ENCODE measurements around the gene SESN1.

Gene SESN1

GRCh38 chr6:109008537-109009235 is 86.0 kb downstream of the SESN1 start:
- Histone ChIP-seq H3K36me3 (replicated peaks) (no peaks in the 10 kb centered on the region), H3K4me1 (peaks cover 22% of the 10 kb centered on the region), H3K9me3 (no peaks in the 10 kb centered on the region), H3K4me3 (peak overlapping the region; percentile 65), H3K27me3 (ENCODE audit: low read depth) (no peaks in the 10 kb centered on the region)
- in situ Hi-C loops (cut with MboI; ENCODE audit: low sequenced_read_pairs) = no loop called here
- peak; percentile 68 to 74 for DNase-seq (ENCODE audit: low spot score in 2 of 2)

- Histone ChIP-seq H3K4me1 (peaks cover 16% of the 10 kb centered on the region), H3K36me3 (replicated peaks) (no peaks in the 10 kb centered on the region), H3K9me3 (no peaks in the 10 kb centered on the region), H3K4me3 (no peak overlapping the region), H3K27me3 (ENCODE audit: low read depth) (no peaks in the 10 kb centered on the region)
- in situ Hi-C loops (cut with MboI; ENCODE audit: low sequenced_read_pairs) = no loop called here
- no peak for DNase-seq (ENCODE audit: low spot score in 2 of 2)
These were observed 86.6 kb downstream of the SESN1 start for GRCh38 chr6:109008054-109008453.

GRCh38 chr6:109007521-109007920 is 87.1 kb downstream of the SESN1 start:
- no peak for DNase-seq (ENCODE audit: low spot score in 2 of 2)

GRCh38 chr6:109006818-109007217 is 87.8 kb downstream of the SESN1 start:
- in situ Hi-C loops (cut with MboI; ENCODE audit: low sequenced_read_pairs) = no loop called here
- Histone ChIP-seq H3K9me3 (no peaks in the 10 kb centered on the region), H3K4me1 (peaks cover 14% of the 10 kb centered on the region), H3K4me3 (no peak overlapping the region), H3K27me3 (ENCODE audit: low read depth) (no peaks in the 10 kb centered on the region), H3K36me3 (replicated peaks) (no peaks in the 10 kb centered on the region)
- no peak for DNase-seq (ENCODE audit: low spot score in 2 of 2)

More at GRCh38 chr6:109007521-109007920, 87.1 kb downstream of the SESN1 start:
- Histone ChIP-seq H3K4me1 (peaks cover 14% of the 10 kb centered on the region), H3K36me3 (replicated peaks) (no peaks in the 10 kb centered on the region), H3K27me3 (ENCODE audit: low read depth) (no peaks in the 10 kb centered on the region), H3K9me3 (no peaks in the 10 kb centered on the region), H3K4me3 (no peak overlapping the region)
- in situ Hi-C loops (cut with MboI; ENCODE audit: low sequenced_read_pairs) = no loop called here

- no peaks in the 10 kb centered on the region for H3K36me3 ChIP-seq (replicated peaks)
- peaks cover 2% of the 10 kb centered on the region; the same call in 1 of the 2 replicates for H3K4me1 ChIP-seq
- no peak for DNase-seq (ENCODE audit: low spot score in 2 of 2)
- H3K9me3 ChIP-seq = no peaks in the 10 kb centered on the region
- H3K27me3 ChIP-seq (ENCODE audit: low read depth) = no peaks in the 10 kb centered on the region
- in situ Hi-C loops (cut with MboI; ENCODE audit: low sequenced_read_pairs) = no loop called here
- H3K4me3 ChIP-seq = no peak overlapping the region
These were observed 91.8 kb downstream of the SESN1 start for GRCh38 chr6:109002882-109003281.

GRCh38 chr6:109002051-109002697 is 92.5 kb downstream of the SESN1 start:
- in situ Hi-C loops (cut with MboI; ENCODE audit: low sequenced_read_pairs) = no loop called here
- Histone ChIP-seq H3K36me3 (replicated peaks) (no peaks in the 10 kb centered on the region), H3K4me3 (no peak overlapping the region), H3K27me3 (ENCODE audit: low read depth) (no peaks in the 10 kb centered on the region), H3K9me3 (no peaks in the 10 kb centered on the region), H3K4me1 (no peaks in the 10 kb centered on the region)
- no peak for DNase-seq (ENCODE audit: low spot score in 2 of 2)

- H3K4me1 ChIP-seq = no peaks in the 10 kb centered on the region
- in situ Hi-C loops (cut with MboI; ENCODE audit: low sequenced_read_pairs) = no loop called here
- no peaks in the 10 kb centered on the region for H3K9me3 ChIP-seq
- no peaks in the 10 kb centered on the region for H3K27me3 ChIP-seq (ENCODE audit: low read depth)
- no peak for DNase-seq (ENCODE audit: low spot score in 2 of 2)
- H3K4me3 ChIP-seq = no peak overlapping the region
- no peaks in the 10 kb centered on the region for H3K36me3 ChIP-seq (replicated peaks)
These were observed 93.3 kb downstream of the SESN1 start for GRCh38 chr6:109001291-109001894.

- no peaks in the 10 kb centered on the region for H3K36me3 ChIP-seq (replicated peaks)
- no peaks in the 10 kb centered on the region for H3K9me3 ChIP-seq
- in situ Hi-C loops (cut with MboI; ENCODE audit: low sequenced_read_pairs) = no loop called here
- DNase-seq (ENCODE audit: low spot score in 2 of 2) = no peak
- no peaks in the 10 kb centered on the region for H3K4me1 ChIP-seq
- H3K27me3 ChIP-seq (ENCODE audit: low read depth) = no peaks in the 10 kb centered on the region
- no peak overlapping the region for H3K4me3 ChIP-seq
These were observed 94.4 kb downstream of the SESN1 start for GRCh38 chr6:109000289-109000688.

GRCh38 chr6:108999428-108999827 is 95.2 kb downstream of the SESN1 start:
- Histone ChIP-seq H3K9me3 (no peaks in the 10 kb centered on the region), H3K4me1 (no peaks in the 10 kb centered on the region), H3K4me3 (no peak overlapping the region), H3K27me3 (ENCODE audit: low read depth) (no peaks in the 10 kb centered on the region), H3K36me3 (replicated peaks) (no peaks in the 10 kb centered on the region)
- in situ Hi-C loops (cut with MboI; ENCODE audit: low sequenced_read_pairs) = no loop called here
- DNase-seq (ENCODE audit: low spot score in 2 of 2) = no peak

GRCh38 chr6:108998485-108998884 is 96.2 kb downstream of the SESN1 start:
- no peak for DNase-seq (ENCODE audit: low spot score in 2 of 2)
- no peaks in the 10 kb centered on the region for H3K36me3 ChIP-seq (replicated peaks)
- H3K27me3 ChIP-seq (ENCODE audit: low read depth) = no peaks in the 10 kb centered on the region
- H3K4me1 ChIP-seq = no peaks in the 10 kb centered on the region
- in situ Hi-C loops (cut with MboI; ENCODE audit: low sequenced_read_pairs) = no loop called here
- no peak overlapping the region for H3K4me3 ChIP-seq
- no peaks in the 10 kb centered on the region for H3K9me3 ChIP-seq

GRCh38 chr6:108996208-108996607 is 98.4 kb downstream of the SESN1 start:
- H3K9me3 ChIP-seq = no peaks in the 10 kb centered on the region
- no peaks in the 10 kb centered on the region for H3K4me1 ChIP-seq
- no peak overlapping the region for H3K4me3 ChIP-seq
- no peaks in the 10 kb centered on the region for H3K36me3 ChIP-seq (replicated peaks)
- in situ Hi-C loops (cut with MboI; ENCODE audit: low sequenced_read_pairs) = no loop called here
- no peaks in the 10 kb centered on the region for H3K27me3 ChIP-seq (ENCODE audit: low read depth)
- DNase-seq (ENCODE audit: low spot score in 2 of 2) = no peak

- no peaks in the 10 kb centered on the region for H3K27me3 ChIP-seq (ENCODE audit: low read depth)
- H3K4me1 ChIP-seq = no peaks in the 10 kb centered on the region
- no peaks in the 10 kb centered on the region for H3K36me3 ChIP-seq (replicated peaks)
- in situ Hi-C loops (cut with MboI; ENCODE audit: low sequenced_read_pairs) = no loop called here
- no peaks in the 10 kb centered on the region for H3K9me3 ChIP-seq
- no peak overlapping the region for H3K4me3 ChIP-seq
- no peak for DNase-seq (ENCODE audit: low spot score in 2 of 2)
These were observed 99.3 kb downstream of the SESN1 start for GRCh38 chr6:108995296-108995695.

- in situ Hi-C loops (cut with MboI; ENCODE audit: low sequenced_read_pairs) = no loop called here
- no peaks in the 10 kb centered on the region for H3K27me3 ChIP-seq (ENCODE audit: low read depth)
- no peak overlapping the region for H3K4me3 ChIP-seq
- H3K9me3 ChIP-seq = no peaks in the 10 kb centered on the region
- peak in 1 of 2 experiments; percentile 20 for DNase-seq (ENCODE audit: low spot score in 2 of 2)
- no peaks in the 10 kb centered on the region for H3K4me1 ChIP-seq
- no peaks in the 10 kb centered on the region for H3K36me3 ChIP-seq (replicated peaks)
These were observed 100.8 kb downstream of the SESN1 start for GRCh38 chr6:108993876-108994275.

- in situ Hi-C loops (cut with MboI; ENCODE audit: low sequenced_read_pairs) = no loop called here
- H3K27me3 ChIP-seq (ENCODE audit: low read depth) = no peaks in the 10 kb centered on the region
These were observed 104.9 kb downstream of the SESN1 start for GRCh38 chr6:108989700-108990099.

More at GRCh38 chr6:108989700-108990099, 104.9 kb downstream of the SESN1 start:
- Histone ChIP-seq H3K36me3 (replicated peaks) (no peaks in the 10 kb centered on the region), H3K4me1 (no peaks in the 10 kb centered on the region), H3K4me3 (no peak overlapping the region), H3K9me3 (no peaks in the 10 kb centered on the region)
- DNase-seq (ENCODE audit: low spot score in 2 of 2) = no peak
